HepG2 (cell line): ENCODE data around the gene FRK. TPM values are rescaled to one million over a fixed set of nuclear protein-coding genes. Genes with fewer than 3 reads are reported as not detected.

Experiments used
- ELF3 ChIP-seq: IDR thresholded peaks from 2 replicates; pipeline ENCODE4 v1.6.1; 2016; ENCODE audit warnings: missing genetic modification reagents, missing compliant biosample characterization
- ETV6 ChIP-seq: sonication (generic); formaldehyde crosslinking; conservative IDR thresholded peaks from 2 replicates; pipeline ENCODE4 v1.4.0; 2020; ENCODE audit warnings: missing genetic modification reagents
- FOXK1 ChIP-seq: sonication (generic); formaldehyde crosslinking; IDR thresholded peaks from 2 replicates; pipeline ENCODE4 v1.4.0; 2020; ENCODE audit warnings: low read depth, missing genetic modification reagents, borderline replicate concordance
- FOXK2 ChIP-seq: fragments of 450-650 bp; IDR thresholded peaks from 2 replicates; pipeline ENCODE4 v1.6.1; 2016
- GABPA ChIP-seq, 2 experiments: IDR thresholded peaks; 2 replicates each; pipeline ENCODE4 v1.6.1; 2011 to 2016; ENCODE audit warnings: low read depth in 2 of 2, low read length in 1 of 2, missing biosample characterization in 1 of 2, missing genetic modification characterization in 1 of 2
- IRX3 ChIP-seq: sonication (generic); formaldehyde crosslinking; IDR thresholded peaks from 2 replicates; pipeline ENCODE4 v1.8.1; 2023; ENCODE audit warnings: mild to moderate bottlenecking, low read depth, missing genetic modification reagents, borderline replicate concordance
- MATR3 ChIP-seq: sonication (generic); formaldehyde crosslinking; IDR thresholded peaks from 2 replicates; pipeline ENCODE4 v1.4.0; 2020; ENCODE audit warnings: missing genetic modification reagents
- MAZ ChIP-seq, 2 experiments: sonication (generic) in 1 of 2; formaldehyde crosslinking in 1 of 2; IDR thresholded peaks; 2 replicates each; pipeline versions ENCODE4 v1.5.0 to v1.6.1; 2012 to 2020; ENCODE audit warnings: low read depth in 2 of 2, mild to moderate bottlenecking in 2 of 2, borderline replicate concordance in 1 of 2, improper control_type of control experiment in 1 of 2, low read length in 1 of 2, missing genetic modification reagents in 1 of 2, moderate library complexity in 1 of 2
- REPIN1 ChIP-seq: sonication (generic); formaldehyde crosslinking; IDR thresholded peaks from 2 replicates; pipeline ENCODE4 v1.8.0; 2022; ENCODE audit warnings: missing genetic modification reagents, low read depth, mild to moderate bottlenecking, borderline replicate concordance
- TBP ChIP-seq: sonication (generic); formaldehyde crosslinking; IDR thresholded peaks from 2 replicates; pipeline ENCODE4 v1.5.0; 2020; ENCODE audit warnings: missing genetic modification reagents
- TEAD2 ChIP-seq: sonication (generic); formaldehyde crosslinking; IDR thresholded peaks from 2 replicates; pipeline ENCODE4 v1.9.0; 2021; ENCODE audit warnings: missing genetic modification reagents
- TP53 ChIP-seq: sonication (generic); formaldehyde crosslinking; conservative IDR thresholded peaks from 2 replicates; pipeline ENCODE4 v1.4.0; 2020; ENCODE audit warnings: missing genetic modification reagents
- YY1 ChIP-seq: IDR thresholded peaks from 2 replicates; pipeline ENCODE4 v1.6.1; 2011; ENCODE audit warnings: low read length, low read depth, moderate library complexity, mild to moderate bottlenecking; ENCODE audit not compliant: insufficient read depth, insufficient replicate concordance
- ZBTB7A ChIP-seq: sonication (generic); formaldehyde crosslinking; IDR thresholded peaks from 2 replicates; pipeline ENCODE4 v1.8.0; 2022; ENCODE audit warnings: mild to moderate bottlenecking, missing genetic modification reagents
- ZFP1 ChIP-seq: IDR thresholded peaks from 2 replicates; pipeline ENCODE4 v1.6.1; 2016
- ZNF260 ChIP-seq: sonication (generic); formaldehyde crosslinking; IDR thresholded peaks from 2 replicates; pipeline ENCODE4 v1.4.0; 2020; ENCODE audit warnings: missing genetic modification reagents, low read depth, mild to moderate bottlenecking, borderline replicate concordance
- ZNF335 ChIP-seq: sonication (generic); formaldehyde crosslinking; IDR thresholded peaks from 2 replicates; pipeline ENCODE4 v1.4.0; 2020; ENCODE audit warnings: missing genetic modification reagents
- ZNF343 ChIP-seq: sonication (generic); formaldehyde crosslinking; IDR thresholded peaks from 2 replicates; pipeline ENCODE4 v1.4.0; 2020; ENCODE audit warnings: mild to moderate bottlenecking, missing genetic modification reagents
- ZNF354B ChIP-seq: sonication (generic); formaldehyde crosslinking; IDR thresholded peaks from 2 replicates; pipeline ENCODE4 v1.8.0; 2022; ENCODE audit warnings: mild to moderate bottlenecking, missing genetic modification reagents
- ZNF382 ChIP-seq: sonication (generic); formaldehyde crosslinking; IDR thresholded peaks from 2 replicates; pipeline ENCODE4 v1.5.0; 2020; ENCODE audit warnings: missing genetic modification reagents, mild to moderate bottlenecking, borderline replicate concordance
- ZNF543 ChIP-seq: sonication (generic); formaldehyde crosslinking; IDR thresholded peaks from 2 replicates; pipeline ENCODE4 v1.4.0; 2020; ENCODE audit warnings: mild to moderate bottlenecking, missing genetic modification reagents
- ZNF605 ChIP-seq: sonication (generic); formaldehyde crosslinking; IDR thresholded peaks from 2 replicates; pipeline ENCODE4 v1.8.0; 2022; ENCODE audit warnings: mild to moderate bottlenecking, missing genetic modification reagents
- ZNF660 ChIP-seq: sonication (generic); formaldehyde crosslinking; IDR thresholded peaks from 2 replicates; pipeline ENCODE4 v1.5.1; 2020; ENCODE audit warnings: mild to moderate bottlenecking, low read depth, missing genetic modification reagents, borderline replicate concordance
- ZNF761 ChIP-seq: sonication (generic); formaldehyde crosslinking; conservative IDR thresholded peaks from 2 replicates; pipeline ENCODE4 v1.4.0; 2020; ENCODE audit warnings: mild to moderate bottlenecking, missing genetic modification reagents
- ZNF788 ChIP-seq: sonication (generic); formaldehyde crosslinking; IDR thresholded peaks from 2 replicates; pipeline ENCODE4 v1.5.0; 2020; ENCODE audit warnings: mild to moderate bottlenecking, missing genetic modification reagents, borderline replicate concordance
- ZNF891 ChIP-seq: sonication (generic); formaldehyde crosslinking; IDR thresholded peaks from 2 replicates; pipeline ENCODE4 v1.5.0; 2020; ENCODE audit warnings: mild to moderate bottlenecking, missing genetic modification reagents
- polyA plus RNA-seq, 8 experiments: library from polyadenylated mRNA; depleted of rRNA in 3 of 8; stranded (reverse) in 7 of 8; unstranded in 1 of 8; fragments of >200 nt; fragmentation: Illumina TruSeq in 4 of 8; extraction: Trizol in 4 of 8; gene quantifications; 2 replicates each; pipeline versions ENCODE4 v1.2.1 to v1.2.3, GENCODE V29; 2011 to 2016; ENCODE audit warnings: low read depth in 4 of 8, missing spikeins in 1 of 8, mixed read lengths in 1 of 8; ENCODE audit not compliant: insufficient read depth in 1 of 8
- total RNA-seq, 5 experiments: library from RNA; depleted of rRNA; stranded (reverse); fragments of >200 nt; fragmentation: Illumina TruSeq; extraction: Trizol; gene quantifications; 2 replicates each; pipeline ENCODE4 v1.2.3, GENCODE V29; 2016; ENCODE audit warnings: low read depth in 1 of 5
- TF ChIP-seq, protein P1 (sequence below): sonication (generic); formaldehyde crosslinking; IDR thresholded peaks from 2 replicates; pipeline ENCODE4 v1.9.0; 2021; ENCODE audit warnings: missing genetic modification reagents, borderline replicate concordance

The FRK gene
- total and polyA plus RNA-seq, 2 of the 13 experiments (the other 11 are each of a cell fraction or from before 2014, with no cell fraction given), result 1.3 to 2.9 TPM

GRCh38 chr6:116016846-116017545, 43.7 kb downstream of the FRK start (continued):
- no peak for TF ChIP-seq REPIN1
- TF ChIP-seq, protein P1, sequence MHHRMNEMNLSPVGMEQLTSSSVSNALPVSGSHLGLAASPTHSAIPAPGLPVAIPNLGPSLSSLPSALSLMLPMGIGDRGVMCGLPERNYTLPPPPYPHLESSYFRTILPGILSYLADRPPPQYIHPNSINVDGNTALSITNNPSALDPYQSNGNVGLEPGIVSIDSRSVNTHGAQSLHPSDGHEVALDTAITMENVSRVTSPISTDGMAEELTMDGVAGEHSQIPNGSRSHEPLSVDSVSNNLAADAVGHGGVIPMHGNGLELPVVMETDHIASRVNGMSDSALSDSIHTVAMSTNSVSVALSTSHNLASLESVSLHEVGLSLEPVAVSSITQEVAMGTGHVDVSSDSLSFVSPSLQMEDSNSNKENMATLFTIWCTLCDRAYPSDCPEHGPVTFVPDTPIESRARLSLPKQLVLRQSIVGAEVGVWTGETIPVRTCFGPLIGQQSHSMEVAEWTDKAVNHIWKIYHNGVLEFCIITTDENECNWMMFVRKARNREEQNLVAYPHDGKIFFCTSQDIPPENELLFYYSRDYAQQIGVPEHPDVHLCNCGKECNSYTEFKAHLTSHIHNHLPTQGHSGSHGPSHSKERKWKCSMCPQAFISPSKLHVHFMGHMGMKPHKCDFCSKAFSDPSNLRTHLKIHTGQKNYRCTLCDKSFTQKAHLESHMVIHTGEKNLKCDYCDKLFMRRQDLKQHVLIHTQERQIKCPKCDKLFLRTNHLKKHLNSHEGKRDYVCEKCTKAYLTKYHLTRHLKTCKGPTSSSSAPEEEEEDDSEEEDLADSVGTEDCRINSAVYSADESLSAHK, result no peak
- TF ChIP-seq TBP, result no peak
- no peak for TF ChIP-seq ZNF605 (CRISPR knock-in tag)
- TF ChIP-seq IRX3 (CRISPR knock-in tag), result no peak
- no peak for TF ChIP-seq ZNF354B (CRISPR knock-in tag)
- no peak for TF ChIP-seq TP53 (CRISPR knock-in tag)
- TF ChIP-seq MAZ (IDR thresholded peaks at IDR 0.05; ENCODE audit: borderline replicate concordance, low read depth, low read length), result no peak
- TF ChIP-seq MAZ (CRISPR knock-in tag; IDR thresholded peaks at IDR 0.05; ENCODE audit: low read depth), result no peak
- no peak for TF ChIP-seq YY1
- no peak for TF ChIP-seq FOXK2
- TF ChIP-seq ZNF260 (CRISPR knock-in tag), result no peak
- TF ChIP-seq ZNF335 (CRISPR knock-in tag), result no peak
- TF ChIP-seq ZNF891 (CRISPR knock-in tag), result no peak
- no peak for TF ChIP-seq TEAD2
- no peak for TF ChIP-seq ZNF382
- TF ChIP-seq ELF3 (CRISPR knock-in tag), result no peak; the same call in 1 of the 2 replicates
- TF ChIP-seq ZFP1 (CRISPR knock-in tag), result no peak
- TF ChIP-seq ZNF543 (CRISPR knock-in tag), result no peak
- no peak for TF ChIP-seq GABPA (IDR thresholded peaks at IDR 0.05; ENCODE audit: low read depth, low read length)
- no peak for TF ChIP-seq GABPA (CRISPR knock-in tag; IDR thresholded peaks at IDR 0.05; ENCODE audit: low read depth)
- no peak for TF ChIP-seq ZNF788 (CRISPR knock-in tag)
- TF ChIP-seq ZBTB7A, result no peak
- TF ChIP-seq FOXK1 (CRISPR knock-in tag), result no peak
- no peak for TF ChIP-seq MATR3 (CRISPR knock-in tag)
- no peak for TF ChIP-seq ZNF660 (CRISPR knock-in tag)
- no peak for TF ChIP-seq ZNF343
- TF ChIP-seq ZNF761 (CRISPR knock-in tag), result no peak
- no peak for TF ChIP-seq ETV6 (CRISPR knock-in tag)
